H1 (cell line): ENCODE measurements around the gene COMMD7. TPM values are rescaled to one million over a fixed set of nuclear protein-coding genes. Genes with fewer than 3 reads are reported as not detected.

Experiments
- CTCF ChIA-PET: fragments of 300-600 bp; sonication (Branson Sonifier 250); formaldehyde crosslinking; loops from one replicate; lab custom pipeline; 2021; ENCODE audit not compliant: partially characterized antibody; lab: Charles Lee
- POLR2A ChIA-PET: fragments of 300-600 bp; sonication (Branson Sonifier 250); formaldehyde crosslinking; loops from one replicate; lab custom pipeline; 2021; ENCODE audit warnings: inconsistent platforms; ENCODE audit not compliant: partially characterized antibody; lab: Charles Lee
- DNase-seq, 2 experiments: peaks; one replicate each; pipeline versions ENCODE4 v3.0.0 to v3.0.0-alpha.2; 2010 to 2022; ENCODE audit warnings: low spot score in 2 of 2, low read depth in 1 of 2, mixed read lengths in 1 of 2
- FAIRE-seq: peaks from 2 replicates; lab custom pipeline; 2011; peaks lifted over from hg19 to GRCh38; lab: Jason Lieb, UNC
- H2AFZ ChIP-seq: 2 replicates; pipeline ENCODE4 v1.8.1; 2012; ENCODE audit warnings: low read length, inconsistent platforms
- H2AK5ac ChIP-seq: 2 replicates; pipeline ENCODE4 v1.6.1; 2013; ENCODE audit warnings: low read depth, low read length
- H2BK120ac ChIP-seq: replicated peaks from 2 replicates; pipeline ENCODE3; 2013; ENCODE audit warnings: low read depth, low read length, inconsistent platforms
- H2BK12ac ChIP-seq: 2 replicates; pipeline ENCODE4 v1.6.1; 2013; ENCODE audit warnings: low read depth, low read length
- H2BK15ac ChIP-seq: 2 replicates; pipeline ENCODE4 v1.6.1; 2013; ENCODE audit warnings: low read length
- H2BK20ac ChIP-seq: 2 replicates; pipeline ENCODE4 v1.6.1; 2013; ENCODE audit warnings: low read length
- H2BK5ac ChIP-seq: 2 replicates; pipeline ENCODE4 v1.6.1; 2013; ENCODE audit warnings: low read depth, low read length
- H3K14ac ChIP-seq: 2 replicates; pipeline ENCODE4 v1.6.1; 2013; ENCODE audit warnings: inconsistent platforms; ENCODE audit not compliant: insufficient read length
- H3K18ac ChIP-seq: 2 replicates; pipeline ENCODE4 v1.6.1; 2013; ENCODE audit warnings: low read length; ENCODE audit errors: extremely low read depth
- H3K23ac ChIP-seq: 2 replicates; pipeline ENCODE4 v1.6.1; 2013; ENCODE audit warnings: inconsistent platforms; ENCODE audit not compliant: insufficient read length
- H3K23me2 ChIP-seq: 2 replicates; pipeline ENCODE4 v1.6.1; 2013; ENCODE audit warnings: low read depth, low read length
- H3K27ac ChIP-seq: 2 replicates; pipeline ENCODE4 v1.6.1; 2011; ENCODE audit warnings: low read depth, low read length, inconsistent platforms
- H3K27me3 ChIP-seq, 4 experiments: replicated peaks in 1 of 4; 1 replicate in 1 of 4; 2 replicates in 3 of 4; pipeline versions ENCODE4 v1.6.1 to v1.8.1; 2011 to 2013; ENCODE audit warnings: low read length in 3 of 4, mild to moderate bottlenecking in 3 of 4, inconsistent platforms in 2 of 4, mixed read lengths in 2 of 4, moderate library complexity in 1 of 4; ENCODE audit not compliant: control insufficient read depth in 3 of 4, insufficient read depth in 3 of 4; ENCODE audit errors: extremely low read depth in 1 of 4
- H3K36me3 ChIP-seq, 4 experiments: 2 replicates each; pipeline versions ENCODE4 v1.6.1 to v1.8.1; 2011 to 2013; ENCODE audit warnings: mild to moderate bottlenecking in 4 of 4, low read length in 3 of 4, moderate library complexity in 2 of 4, control low read depth in 1 of 4, inconsistent platforms in 1 of 4; ENCODE audit not compliant: insufficient read depth in 4 of 4, control insufficient read depth in 2 of 4
- H3K4ac ChIP-seq: replicated peaks from 2 replicates; pipeline ENCODE3; 2013; ENCODE audit warnings: low read length, low read depth, mixed read lengths, inconsistent platforms; ENCODE audit not compliant: insufficient read length
- H3K4me1 ChIP-seq, 4 experiments: replicated peaks in 1 of 4; 1 replicate in 1 of 4; 2 replicates in 3 of 4; pipeline versions ENCODE4 v1.6.1 to v1.8.1; 2011 to 2013; ENCODE audit warnings: low read length in 3 of 4, inconsistent platforms in 2 of 4, mixed read lengths in 1 of 4; ENCODE audit not compliant: insufficient read depth in 4 of 4, control insufficient read depth in 3 of 4
- H3K4me2 ChIP-seq, 2 experiments: 2 replicates each; pipeline versions ENCODE4 v1.6.1 to v1.8.1; 2011 to 2013; ENCODE audit warnings: low read depth in 2 of 2, low read length in 2 of 2, control low read depth in 1 of 2, inconsistent platforms in 1 of 2, mild to moderate bottlenecking in 1 of 2; ENCODE audit not compliant: insufficient read depth in 1 of 2
- H3K4me3 ChIP-seq, 4 experiments: fragments of 200-600, 300-600 bp in 1 of 4; sonication (generic), shearing (Covaris generic), sonication (Bioruptor Twin) in 1 of 4; 2 replicates each; pipeline versions ENCODE4 v1.5.1 to v1.8.1; 2011 to 2016; ENCODE audit warnings: low read length in 4 of 4, low read depth in 3 of 4, control low read depth in 2 of 4, inconsistent platforms in 2 of 4, mild to moderate bottlenecking in 2 of 4, mixed read lengths in 1 of 4, moderate library complexity in 1 of 4; ENCODE audit not compliant: insufficient read depth in 2 of 4; ENCODE audit errors: extremely low read depth in 1 of 4
- H3K56ac ChIP-seq: replicated peaks from 2 replicates; pipeline ENCODE3; 2013; ENCODE audit warnings: low read depth, mild to moderate bottlenecking, mixed read lengths, low read length, inconsistent platforms; ENCODE audit not compliant: insufficient read length
- H3K79me1 ChIP-seq: 2 replicates; pipeline ENCODE4 v1.6.1; 2013; ENCODE audit warnings: low read depth, low read length, control low read depth
- H3K79me2 ChIP-seq, 2 experiments: 2 replicates each; pipeline versions ENCODE4 v1.6.1 to v1.8.1; 2012 to 2013; ENCODE audit warnings: low read length in 2 of 2, mild to moderate bottlenecking in 2 of 2, inconsistent platforms in 1 of 2; ENCODE audit not compliant: insufficient read depth in 2 of 2, control insufficient read depth in 1 of 2
- H3K9ac ChIP-seq, 4 experiments: replicated peaks in 1 of 4; 1 replicate in 1 of 4; 2 replicates in 3 of 4; pipeline versions ENCODE4 v1.6.1 to v1.8.1; 2011 to 2013; ENCODE audit warnings: low read depth in 3 of 4, low read length in 3 of 4, control low read depth in 2 of 4, mild to moderate bottlenecking in 2 of 4, moderate library complexity in 2 of 4, inconsistent platforms in 1 of 4; ENCODE audit errors: extremely low read depth in 1 of 4
- H3K9me3 ChIP-seq, 2 experiments: 2 replicates each; pipeline versions ENCODE4 v1.6.1 to v1.8.1; 2012 to 2013; ENCODE audit warnings: mild to moderate bottlenecking in 2 of 2, moderate library complexity in 2 of 2, control low read depth in 1 of 2, inconsistent platforms in 1 of 2, low read depth in 1 of 2, low read length in 1 of 2, mixed read lengths in 1 of 2; ENCODE audit not compliant: insufficient read depth in 2 of 2
- H4K20me1 ChIP-seq, 2 experiments: replicated peaks in 1 of 2; 2 replicates each; pipeline versions ENCODE3 to v1.8.1; 2011 to 2013; ENCODE audit warnings: inconsistent platforms in 2 of 2, low read length in 2 of 2, mild to moderate bottlenecking in 1 of 2; ENCODE audit not compliant: insufficient read depth in 2 of 2, control insufficient read depth in 1 of 2
- H4K5ac ChIP-seq: 2 replicates; pipeline ENCODE4 v1.6.1; 2013; ENCODE audit warnings: low read length, low read depth, mixed read lengths, inconsistent platforms; ENCODE audit not compliant: insufficient read length
- H4K8ac ChIP-seq: 2 replicates; pipeline ENCODE4 v1.8.0; 2013; ENCODE audit warnings: mild to moderate bottlenecking, moderate library complexity, low read length, inconsistent platforms; ENCODE audit not compliant: insufficient read depth; ENCODE audit errors: extremely low read depth
- H4K91ac ChIP-seq: replicated peaks from 2 replicates; pipeline ENCODE3; 2013; ENCODE audit warnings: low read length, mixed read lengths, inconsistent platforms; ENCODE audit not compliant: insufficient read length
- BACH1 ChIP-seq: IDR thresholded peaks from 2 replicates; pipeline ENCODE4 v1.6.1; 2012; ENCODE audit warnings: low read length, improper control_type of control experiment
- BRCA1 ChIP-seq: IDR thresholded peaks from 2 replicates; pipeline ENCODE4 v1.6.1; 2012; ENCODE audit warnings: low read depth, low read length, improper control_type of control experiment
- CBX5 ChIP-seq: fragments of 300-800, 300-1000 bp; sonication (generic); IDR thresholded peaks from 2 replicates; pipeline ENCODE4 v1.7.1; 2016; ENCODE audit warnings: antibody characterized with exemption, low read length, low read depth
- EZH2 ChIP-seq: fragments of 200-600 bp; sonication (generic); IDR thresholded peaks from 2 replicates; pipeline ENCODE4 v1.7.1; 2012; ENCODE audit warnings: low read depth, mild to moderate bottlenecking, moderate library complexity, low read length, inconsistent platforms; ENCODE audit not compliant: severe bottlenecking
- GABPA ChIP-seq: IDR thresholded peaks from 2 replicates; pipeline ENCODE4 v1.6.1; 2011; ENCODE audit warnings: mild to moderate bottlenecking, low read length, moderate library complexity, borderline replicate concordance; ENCODE audit not compliant: insufficient read depth
- NANOG ChIP-seq: IDR thresholded peaks from 2 replicates; pipeline ENCODE4 v1.6.1; 2011; ENCODE audit warnings: low read length, low read depth, mild to moderate bottlenecking, inconsistent platforms; ENCODE audit not compliant: insufficient read depth, poor library complexity, severe bottlenecking
- NRF1 ChIP-seq: IDR thresholded peaks from 2 replicates; pipeline ENCODE4 v1.6.1; 2011; ENCODE audit warnings: mild to moderate bottlenecking, low read depth, low read length, improper control_type of control experiment
- RXRA ChIP-seq: IDR thresholded peaks from 2 replicates; pipeline ENCODE4 v1.6.1; 2011; ENCODE audit warnings: low read depth, mild to moderate bottlenecking, low read length, moderate library complexity; ENCODE audit not compliant: insufficient read depth
- SAP30 ChIP-seq: fragments of 300-600 bp; sonication (generic); IDR thresholded peaks from 2 replicates; pipeline ENCODE4 v1.7.1; 2012; ENCODE audit warnings: low read length, moderate library complexity, mild to moderate bottlenecking, inconsistent platforms; ENCODE audit not compliant: insufficient read depth, insufficient replicate concordance
- TAF7 ChIP-seq: optimal IDR thresholded peaks from 2 replicates; pipeline ENCODE3; 2011; ENCODE audit warnings: low read depth, mild to moderate bottlenecking, inconsistent platforms, low read length, moderate library complexity, borderline replicate concordance
- TEAD4 ChIP-seq: IDR thresholded peaks from 2 replicates; pipeline ENCODE4 v1.6.1; 2012; ENCODE audit warnings: low read depth, low read length, inconsistent platforms, mixed read lengths
- YY1 ChIP-seq: IDR thresholded peaks from 2 replicates; pipeline ENCODE4 v1.6.1; 2011; ENCODE audit warnings: low read depth, mild to moderate bottlenecking, low read length
- ZNF274 ChIP-seq: IDR thresholded peaks from 2 replicates; pipeline ENCODE4 v1.7.0; 2012; ENCODE audit warnings: low read length, borderline replicate concordance; ENCODE audit errors: extremely low read depth
- WGBS, 2 experiments: shearing (Covaris generic) in 1 of 2; methylation state at CpG; one replicate each; pipeline versions ENCODE4 v1.1.6 to v1.1.7; 2013 to 2015; ENCODE audit warnings: low lambda C conversion rate in 2 of 2, mixed read lengths in 2 of 2, inconsistent platforms in 1 of 2, low coverage in 1 of 2, missing lambda C conversion rate in 1 of 2; ENCODE audit not compliant: insufficient replicate concordance in 2 of 2, insufficient coverage in 1 of 2, insufficient read length in 1 of 2; ENCODE audit errors: extremely low coverage in 1 of 2, missing lambda C conversion rate in 1 of 2; 5-methylcytosine and 5-hydroxymethylcytosine counted together
- polyA plus RNA-seq, 7 experiments: library from polyadenylated mRNA; depleted of rRNA in 3 of 7; stranded (reverse) in 5 of 7; unstranded in 2 of 7; fragments of >200 nt in 5 of 7; fragments of 200-250 nt in 2 of 7; gene quantifications; 1 replicate in 5 of 7; 2 replicates in 1 of 7; 4 replicates in 1 of 7; pipeline versions ENCODE4 v1.2.1 to v1.2.3, GENCODE V29; 2011 to 2013; ENCODE audit warnings: missing spikeins in 2 of 7, mixed read lengths in 2 of 7
- total RNA-seq: library from RNA; stranded (reverse); fragmentation: NEBNext Ultra II Directional; extraction: Animal tissue kit (Norgen Biotek cat#: 25700); gene quantifications from 2 replicates; pipeline ENCODE4 v1.2.1, GENCODE V29; 2021

COMMD7 gene
- total and polyA plus RNA-seq, 2 of the 8 experiments (the other 6 are each of a cell fraction or from before 2014, with no cell fraction given), result 39.4 to 48.9 TPM

- H3K79me2 ChIP-seq, result peaks cover 0 to 9% of the 10 kb centered on the region in 2 experiments; a peak in 1 of 4 replicates
- no peak overlapping the region for H3K18ac ChIP-seq
- H4K8ac ChIP-seq, result no peak overlapping the region
- no peak overlapping the region for H3K4me2 ChIP-seq
- H3K9me3 ChIP-seq, result no peaks in the 10 kb centered on the region
- no peak overlapping the region for H3K4ac ChIP-seq
- H3K79me1 ChIP-seq, result no peaks in the 10 kb centered on the region
- no peak overlapping the region for H4K91ac ChIP-seq
- no peak overlapping the region for H3K56ac ChIP-seq
- no peak overlapping the region for H3K9ac ChIP-seq
- H3K14ac ChIP-seq, result no peak overlapping the region
- H2BK120ac ChIP-seq, result no peak overlapping the region
- peak overlapping the region; percentile 97; the same call in 1 of the 2 replicates for H2BK15ac ChIP-seq
- ChIA-PET CTCF (interaction anchor here (1.4 to 11.9 kb wide), 2 partner anchors 13 to 98 kb away, joined by 4 to 221 read pairs; no protein-coding TSS in a partner anchor), POLR2A (interaction anchor here (1.4 kb wide), 1 partner anchor 91 kb away, joined by 4 read pairs; no protein-coding TSS in a partner anchor)
- no peak overlapping the region for H3K23ac ChIP-seq
- H3K27ac ChIP-seq, result no peak overlapping the region
- H2BK5ac ChIP-seq, result peak overlapping the region; percentile 75; the same call in 1 of the 2 replicates
- H3K36me3 ChIP-seq, result no peaks in the 10 kb centered on the region
- H3K4me3 ChIP-seq, result no peak overlapping the region
- no peak overlapping the region for H2AK5ac ChIP-seq
- DNase-seq (no peak), FAIRE-seq (no peak)
- H2BK20ac ChIP-seq, result 0 out of 2 replicates have a peak overlapping the region, but pooled peaks have one; percentile 72
- WGBS, 2 experiments, result 80% methylated on average over 6 of the region's 6 CpGs; no CpG with 5 or more reads in 1 of the 2 experiments
- H4K20me1 ChIP-seq, result no peaks in the 10 kb centered on the region
- H2BK12ac ChIP-seq, result peak overlapping the region; percentile 68; the same call in 1 of the 2 replicates
- peaks cover 15 to 19% (median 17%) of the 10 kb centered on the region in 4 experiments for H3K4me1 ChIP-seq
- H3K27me3 ChIP-seq, result no peaks in the 10 kb centered on the region
- H4K5ac ChIP-seq, result no peak overlapping the region
- no peak overlapping the region for H2AFZ ChIP-seq
- no peaks in the 10 kb centered on the region for H3K23me2 ChIP-seq
- TF ChIP-seq TEAD4 (no peak), GABPA (no peak), EZH2 (no peak), CBX5 (no peak), BACH1 (no peak), BRCA1 (no peak), YY1 (no peak), SAP30 (no peak), TAF7 (no peak), NRF1 (no peak), NANOG (no peak), ZNF274 (no peak), RXRA (no peak)
Observed at GRCh38 chr20:32678948-32679347, 64.3 kb downstream of the COMMD7 start.
